Stimulated activated CD8-positive, alpha-beta memory T cell treated with anti-CD3 and anti-CD28 coated beads, Interleukin-7, amount 100 ng/mL, for 1 hour (primary cell): ENCODE results near the gene MKNK2.

ENCODE experiments used
- DNase-seq, 2 donors: peaks; one replicate each; pipeline ENCODE4 v3.0.0-alpha.2; 2020; ENCODE audit warnings: low read depth in 2 of 2

Gene MKNK2

GRCh38 chr19:2032296-2032941 is 18.6 kb downstream of the MKNK2 start:
- no peak for DNase-seq

DNA sequence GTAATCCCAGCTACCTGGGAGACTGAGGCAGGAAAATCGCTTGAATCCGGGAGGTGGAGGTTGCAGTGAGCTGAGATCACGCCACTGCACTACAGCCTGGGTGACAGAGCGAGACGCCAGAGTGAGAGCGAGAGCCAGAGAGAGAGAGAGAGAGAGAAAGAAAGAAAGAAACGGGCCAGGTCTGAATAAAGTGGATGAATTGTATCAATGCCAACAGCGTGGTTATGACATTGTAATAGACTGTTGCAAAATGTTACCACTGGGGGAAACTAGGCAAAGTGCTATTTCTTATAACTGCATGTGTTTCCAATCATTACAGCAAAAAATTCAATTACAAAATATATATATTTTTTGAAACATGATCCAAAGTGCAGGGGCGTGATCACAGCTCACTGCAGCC is 23.7 kb downstream of the MKNK2 start:
- no peak for DNase-seq

- no peak for DNase-seq
These were observed 24.3 kb downstream of the MKNK2 start for GRCh38 chr19:2026770-2027169.

DNA sequence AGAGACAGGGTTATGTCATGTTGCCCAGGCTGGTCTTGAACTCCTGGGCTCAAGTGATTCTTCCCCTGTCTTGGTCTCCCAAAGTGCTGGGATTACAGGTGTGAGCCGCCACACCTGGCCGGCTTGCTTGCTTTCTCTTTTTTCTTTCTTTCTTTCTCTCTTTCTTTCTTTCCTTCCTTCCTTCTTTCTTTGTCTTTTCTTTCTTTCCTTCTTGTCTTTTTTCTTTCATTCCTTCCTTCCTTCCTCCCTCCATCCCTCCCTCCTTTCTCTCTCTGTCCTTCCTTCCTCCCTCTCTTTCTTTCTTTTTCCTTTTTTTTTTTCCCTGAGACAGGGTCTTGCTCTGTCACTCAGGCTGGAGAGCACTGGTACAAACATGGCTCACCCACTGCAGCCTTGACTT is 28.8 kb downstream of the MKNK2 start:
- DNase-seq = no peak

GRCh38 chr19:2021453-2022140 is 29.4 kb downstream of the MKNK2 start:
- DNase-seq = no peak

DNA sequence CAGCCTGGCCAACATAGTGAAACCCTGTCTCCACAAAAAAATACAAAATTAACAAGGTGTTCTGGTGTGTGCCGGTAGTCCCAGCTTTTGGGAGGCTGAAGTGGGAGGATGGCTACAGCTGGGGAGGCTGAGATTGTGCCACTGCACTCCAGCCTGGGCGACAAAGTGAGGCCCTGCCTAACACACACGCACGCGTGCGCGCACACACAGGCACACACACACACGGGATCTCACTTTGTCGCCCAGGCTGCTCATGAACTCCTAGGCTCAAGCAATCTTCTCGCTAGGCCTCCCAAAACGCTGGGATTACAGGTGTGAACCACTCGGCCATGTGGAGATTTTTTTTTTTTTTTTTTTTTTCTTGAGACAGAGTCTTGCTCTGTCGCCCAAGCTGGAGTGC is 32.3 kb downstream of the MKNK2 start:
- DNase-seq = no peak

DNA sequence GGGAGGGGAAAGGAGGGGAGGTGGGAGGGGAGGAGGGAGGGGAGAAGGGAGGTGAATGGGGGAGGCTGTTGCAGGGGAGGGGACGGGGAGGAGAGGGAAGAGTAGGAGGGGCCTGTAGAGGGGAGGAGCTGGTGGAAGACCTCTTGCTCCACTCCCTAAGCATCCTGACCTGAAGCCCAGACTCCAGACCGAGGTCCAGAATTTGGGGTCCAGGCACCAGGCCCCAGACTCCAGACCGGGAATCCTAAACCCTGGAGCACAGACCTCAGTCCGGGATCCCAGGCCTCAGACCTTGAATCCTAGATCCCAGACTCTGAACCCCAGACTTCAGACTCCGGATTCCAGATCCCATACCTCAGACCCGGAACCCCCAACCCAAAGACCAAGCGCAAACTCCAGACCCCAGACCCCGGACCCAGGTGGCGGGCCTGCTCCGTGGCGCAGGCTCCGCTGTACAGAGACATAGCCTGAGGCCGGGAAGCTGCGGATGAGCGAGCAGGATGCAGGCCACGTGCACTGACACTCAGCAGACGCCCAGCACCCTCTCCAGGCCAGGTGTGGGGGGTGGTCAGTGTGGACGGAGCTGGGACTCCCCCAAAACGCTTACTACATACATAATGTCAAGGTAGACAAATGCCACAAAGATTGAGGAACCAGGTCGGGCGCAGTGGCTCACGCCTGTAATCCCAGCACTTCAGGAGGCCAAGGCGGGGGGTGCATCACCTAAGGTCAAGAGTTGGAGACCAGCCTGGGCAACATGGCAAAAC is 34.8 kb downstream of the MKNK2 start:
- DNase-seq = no peak

DNA sequence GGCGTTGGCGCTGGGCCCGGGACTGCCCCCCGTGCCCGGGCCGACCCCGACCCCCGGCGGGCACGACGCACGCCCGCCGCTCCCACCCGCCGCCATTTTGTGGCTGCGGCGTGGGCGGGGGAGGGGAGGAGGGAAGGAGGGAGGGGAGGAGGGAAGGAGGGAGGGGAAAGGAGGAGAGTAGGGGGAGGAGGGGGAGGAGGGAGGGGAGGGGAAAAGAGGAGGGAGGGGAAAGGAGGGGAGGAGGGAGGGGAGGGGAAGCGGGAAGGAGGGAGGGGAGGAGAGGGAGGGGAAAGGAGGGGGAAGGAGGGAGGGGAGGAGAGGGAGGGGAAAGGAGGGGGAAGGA is 35.5 kb downstream of the MKNK2 start, which contains the start of gene BTBD2:
Gene BTBD2 (minus strand): TSS at position 107 of the 343 bp plus-strand sequence. CDS start 11 bp downstream, at position 96.
- DNase-seq = peak in 1 of 2 donors; percentile 42

GRCh38 chr19:2014731-2015607 is 36.1 kb downstream of the MKNK2 start:
- DNase-seq = no peak

DNA sequence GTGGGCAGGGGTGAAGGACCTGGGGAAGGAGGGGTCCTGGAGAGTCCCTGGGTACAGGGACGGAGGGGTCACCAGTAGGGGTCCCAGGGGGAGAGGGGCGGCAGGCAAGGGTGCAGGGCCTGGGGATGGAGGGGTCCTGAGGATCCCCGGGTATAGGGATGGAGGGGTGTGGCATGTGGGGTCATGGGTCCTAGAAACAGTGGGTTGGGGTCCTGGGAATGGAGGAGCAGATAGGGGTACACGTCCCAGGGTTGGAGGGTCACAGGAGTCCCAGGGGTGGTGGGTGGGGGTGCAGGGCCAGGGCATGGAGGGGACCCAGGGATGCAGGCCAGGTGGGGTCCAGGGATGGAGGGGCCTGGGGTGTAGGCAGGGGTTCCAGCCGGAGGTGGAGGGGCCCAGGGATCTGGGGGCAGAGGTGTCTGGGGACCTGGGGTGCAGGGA is 36.9 kb downstream of the MKNK2 start:
- no peak for DNase-seq

- DNase-seq = no peak
These were observed 37.4 kb downstream of the MKNK2 start for GRCh38 chr19:2013683-2013961.

DNA sequence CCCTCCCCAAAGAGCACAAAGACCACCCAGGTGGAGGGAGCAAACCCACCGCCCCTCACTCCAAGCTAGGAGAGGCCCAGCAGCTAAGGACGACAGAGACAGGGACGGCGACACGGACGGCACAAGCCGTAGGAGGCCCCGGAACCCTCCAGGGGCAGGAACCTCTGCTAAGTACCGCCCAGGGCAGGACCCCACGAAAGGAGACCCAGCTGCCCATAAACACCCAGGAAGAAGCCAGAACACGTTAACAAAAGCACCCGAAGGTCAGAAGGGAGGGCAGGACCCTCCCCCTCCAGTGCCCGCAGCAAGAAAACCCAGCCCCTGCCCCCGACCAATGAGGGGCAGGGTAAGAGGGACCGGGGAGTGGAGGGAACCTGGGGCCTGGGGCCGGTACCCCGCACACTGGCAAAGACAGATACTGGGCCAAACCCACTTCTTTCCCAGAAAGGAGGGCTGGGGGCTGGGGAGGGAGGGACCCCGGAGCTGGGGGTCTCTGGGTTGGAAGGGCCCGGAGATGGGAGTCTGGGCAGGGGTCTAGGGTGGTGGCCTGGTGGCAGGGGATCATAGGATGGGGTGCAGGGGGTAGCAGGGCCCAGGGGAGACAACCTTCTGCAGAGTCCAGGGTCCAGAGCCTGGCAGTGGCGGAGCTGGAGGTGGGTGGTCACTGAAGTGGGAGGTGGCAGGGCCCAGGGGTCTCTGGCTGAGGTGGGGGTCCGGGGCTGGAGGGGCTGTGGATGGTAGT is 37.9 kb downstream of the MKNK2 start:
- no peak for DNase-seq

- no peak for DNase-seq
These were observed 39.9 kb downstream of the MKNK2 start for GRCh38 chr19:2011169-2011568.

DNA sequence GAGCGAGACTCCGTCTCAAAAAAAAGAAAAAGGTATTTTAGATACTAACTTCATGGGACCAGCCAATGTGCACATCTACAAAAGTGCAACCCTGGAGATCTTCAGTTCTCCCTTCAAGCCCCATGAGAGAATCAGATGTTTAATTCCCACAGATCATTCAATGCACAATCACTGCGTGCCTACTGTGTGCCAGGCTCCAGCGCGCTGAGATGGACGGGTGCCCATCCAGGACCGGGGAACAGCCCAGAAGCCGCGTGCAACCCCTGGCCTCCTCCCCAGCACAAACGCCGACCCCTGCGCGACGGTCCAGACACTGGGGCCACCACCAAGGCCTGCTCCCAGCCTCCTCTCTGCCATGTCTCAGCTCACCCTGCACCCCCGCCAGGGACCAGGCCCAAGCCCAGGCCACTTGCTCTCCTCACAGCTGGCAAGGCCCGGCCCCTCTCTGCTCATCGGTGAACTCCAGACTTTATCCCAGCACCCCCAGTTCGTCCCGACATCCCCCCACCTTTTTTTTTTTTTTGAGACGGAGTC is 40.8 kb downstream of the MKNK2 start:
- DNase-seq = no peak

- no peak for DNase-seq
These were observed 47.2 kb downstream of the MKNK2 start for GRCh38 chr19:2003874-2004273.

- DNase-seq = no peak
These were observed 51.1 kb downstream of the MKNK2 start for GRCh38 chr19:1999856-2000515.

GRCh38 chr19:1998712-1999708 is 52.0 kb downstream of the MKNK2 start:
- DNase-seq = no peak

GRCh38 chr19:1997353-1998233 is 53.5 kb downstream of the MKNK2 start:
- no peak for DNase-seq
